Loucy (cell line): ENCODE results near the gene CCDC88C.

Source experiments
- H2AFZ ChIP-seq: fragments of 200-600 bp; sonication (generic); 2 replicates; pipeline ENCODE4 v1.6.0; 2016; ENCODE audit warnings: antibody characterized with exemption, mild to moderate bottlenecking, low read length, moderate library complexity
- H3F3A ChIP-seq: fragments of 200-600 bp; 2 replicates; pipeline ENCODE4 v1.6.0; 2016; ENCODE audit warnings: antibody characterized with exemption, low read depth, mild to moderate bottlenecking
- H3K27me3 ChIP-seq: fragments of 200-600 bp; sonication (generic); 2 replicates; pipeline ENCODE4 v1.6.1; 2014; ENCODE audit warnings: low read length, mild to moderate bottlenecking; ENCODE audit not compliant: insufficient read depth, poor library complexity, severe bottlenecking
- H3K36me3 ChIP-seq: fragments of 200-600 bp; sonication (generic); 2 replicates; pipeline ENCODE4 v1.6.1; 2016; ENCODE audit warnings: low read length; ENCODE audit not compliant: insufficient read depth
- H3K4me1 ChIP-seq: fragments of 200-600 bp; sonication (generic); 2 replicates; pipeline ENCODE4 v1.5.1; 2014; ENCODE audit warnings: low read length, mild to moderate bottlenecking; ENCODE audit not compliant: insufficient read depth, poor library complexity, severe bottlenecking
- H3K4me2 ChIP-seq: fragments of 200-600 bp; sonication (generic); 2 replicates; pipeline ENCODE4 v1.6.0; 2014; ENCODE audit warnings: antibody characterized with exemption, low read length, low read depth, mild to moderate bottlenecking; ENCODE audit not compliant: poor library complexity, severe bottlenecking
- H3K4me3 ChIP-seq: fragments of 200-600 bp; sonication (generic); 2 replicates; pipeline ENCODE4 v1.5.1; 2014; ENCODE audit warnings: low read length, mild to moderate bottlenecking, mixed read lengths; ENCODE audit not compliant: poor library complexity, severe bottlenecking
- H3K79me2 ChIP-seq: fragments of 200-600 bp; sonication (generic); 2 replicates; pipeline ENCODE4 v1.6.1; 2014; ENCODE audit warnings: low read length; ENCODE audit not compliant: insufficient read depth
- H3K9ac ChIP-seq: fragments of 200-600 bp; sonication (generic); 2 replicates; pipeline ENCODE4 v1.6.0; 2014; ENCODE audit warnings: mild to moderate bottlenecking, low read depth, low read length, moderate library complexity; ENCODE audit not compliant: poor library complexity, severe bottlenecking
- H3K9me2 ChIP-seq: fragments of 200-600 bp; sonication (generic); replicated peaks from 2 replicates; pipeline ENCODE4 v1.6.1; 2016; ENCODE audit warnings: low read depth, low read length, mixed read lengths
- H3K9me3 ChIP-seq: fragments of 200-600 bp; sonication (generic); 2 replicates; pipeline ENCODE4 v1.6.1; 2014; ENCODE audit warnings: mild to moderate bottlenecking, antibody characterized with exemption, low read length, low read depth; ENCODE audit not compliant: insufficient read depth
- H4K20me1 ChIP-seq: fragments of 200-600 bp; sonication (generic); 2 replicates; pipeline ENCODE4 v1.6.0; 2014; ENCODE audit warnings: antibody characterized with exemption, low read length, mild to moderate bottlenecking; ENCODE audit not compliant: insufficient read depth, poor library complexity, severe bottlenecking
- CTCF ChIP-seq: fragments of 200-600 bp; sonication (generic); conservative IDR thresholded peaks from 2 replicates; pipeline ENCODE4 v1.5.1; 2014; ENCODE audit warnings: mild to moderate bottlenecking, antibody characterized with exemption, low read length
- EZH2phosphoT487 ChIP-seq: fragments of 200-600 bp; IDR thresholded peaks from 2 replicates; pipeline ENCODE4 v1.6.1; 2018; ENCODE audit warnings: antibody characterized with exemption, mild to moderate bottlenecking, moderate library complexity, borderline replicate concordance

CCDC88C gene

GRCh38 chr14:91385697-91386096 is 31.9 kb downstream of the CCDC88C start:
- Histone ChIP-seq H3K4me1 (peaks cover 8% of the 10 kb centered on the region), H2AFZ (no peak overlapping the region), H3F3A (no peaks in the 10 kb centered on the region), H3K27me3 (no peaks in the 10 kb centered on the region), H3K36me3 (peaks cover 18% of the 10 kb centered on the region; the same call in 1 of the 2 replicates), H3K4me2 (no peak overlapping the region), H4K20me1 (peaks cover 94% of the 10 kb centered on the region), H3K9me2 (no peaks in the 10 kb centered on the region), H3K9me3 (no peaks in the 10 kb centered on the region), H3K9ac (no peak overlapping the region), H3K79me2 (peaks cover 97% of the 10 kb centered on the region), H3K4me3 (no peak overlapping the region)
- TF ChIP-seq CTCF (no peak), EZH2phosphoT487 (no peak)

- no peak for TF ChIP-seq EZH2phosphoT487
- TF ChIP-seq CTCF: no peak
- Histone ChIP-seq H3K4me1 (peaks cover 12% of the 10 kb centered on the region), H3K9ac (no peak overlapping the region), H4K20me1 (peaks cover 94% of the 10 kb centered on the region), H2AFZ (no peak overlapping the region), H3K9me3 (no peaks in the 10 kb centered on the region), H3K27me3 (no peaks in the 10 kb centered on the region), H3K36me3 (peaks cover 18% of the 10 kb centered on the region; the same call in 1 of the 2 replicates), H3K79me2 (peaks cover 97% of the 10 kb centered on the region), H3K4me3 (no peak overlapping the region), H3K9me2 (no peaks in the 10 kb centered on the region), H3F3A (no peaks in the 10 kb centered on the region), H3K4me2 (no peak overlapping the region)
These were observed 32.4 kb downstream of the CCDC88C start for GRCh38 chr14:91385224-91385623.

DNA sequence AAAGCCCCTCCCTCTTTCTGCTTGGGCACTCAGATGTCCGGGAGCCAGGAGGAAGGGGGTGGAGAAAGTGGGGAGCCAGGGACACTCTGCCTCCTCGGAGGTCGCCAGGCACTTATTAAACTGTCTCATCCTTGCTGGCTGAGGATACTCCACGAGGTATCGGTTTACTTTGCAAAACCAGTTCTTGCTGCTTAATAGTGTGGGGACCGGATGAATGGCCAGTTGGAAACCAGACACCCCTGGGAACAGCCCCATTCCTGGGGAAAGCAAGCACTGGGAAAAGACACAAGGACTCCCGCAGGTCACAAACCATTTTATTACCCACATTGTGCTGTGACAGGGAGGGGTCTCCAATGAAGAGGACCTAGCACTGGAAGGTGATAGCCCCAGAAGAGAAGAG is 34.2 kb downstream of the CCDC88C start:
- no peaks in the 10 kb centered on the region for H3K27me3 ChIP-seq
- peaks cover 21% of the 10 kb centered on the region; the same call in 1 of the 2 replicates for H3K36me3 ChIP-seq
- H2AFZ ChIP-seq: no peak overlapping the region
- H3K9ac ChIP-seq: no peak overlapping the region
- no peaks in the 10 kb centered on the region for H3K9me3 ChIP-seq
- no peak overlapping the region for H3K4me3 ChIP-seq
- no peaks in the 10 kb centered on the region for H3K9me2 ChIP-seq
- TF ChIP-seq CTCF (no peak), EZH2phosphoT487 (no peak)
- H3K4me1 ChIP-seq: peaks cover 17% of the 10 kb centered on the region
- peaks cover 97% of the 10 kb centered on the region for H4K20me1 ChIP-seq
- H3K4me2 ChIP-seq: no peak overlapping the region
- peaks cover 100% of the 10 kb centered on the region for H3K79me2 ChIP-seq
- H3F3A ChIP-seq: no peaks in the 10 kb centered on the region
